SIG-M5 treated with dmso at 0.1 percent for 504 hours (cell line): Measurements from ENCODE around the gene OR2H1.

Experiments used
- DNase-seq: peaks from one replicate; lab custom pipeline; 2025; ENCODE audit not compliant: unreplicated experiment; lab: John Stamatoyannopoulos, UW

OR2H1 gene

GRCh38 chr6:29483186-29483585, 26.2 kb downstream of the OR2H1 start:
- no peak for DNase-seq

GRCh38 chr6:29483735-29484134, 26.8 kb downstream of the OR2H1 start:
- no peak for DNase-seq

- DNase-seq = no peak
These were observed 29.6 kb downstream of the OR2H1 start for GRCh38 chr6:29486577-29486976.

GRCh38 chr6:29487131-29487530, 30.2 kb downstream of the OR2H1 start:
- DNase-seq = no peak

GRCh38 chr6:29487660-29488059, 30.7 kb downstream of the OR2H1 start, which contains the start of gene MAS1L:
Gene MAS1L, minus strand, starts transcription at chr6:29487956. Its CDS starts 54 bp downstream, at chr6:29487902.
- DNase-seq = no peak

GRCh38 chr6:29488874-29489273, 31.9 kb downstream of the OR2H1 start:
- no peak for DNase-seq

- no peak for DNase-seq
These were observed 32.3 kb downstream of the OR2H1 start for GRCh38 chr6:29489286-29489685.

- no peak for DNase-seq
These were observed 33.1 kb downstream of the OR2H1 start for GRCh38 chr6:29490055-29490454.

- peak; percentile 37 for DNase-seq
These were observed 33.6 kb downstream of the OR2H1 start for GRCh38 chr6:29490552-29490951.

GRCh38 chr6:29491574-29491973, 34.6 kb downstream of the OR2H1 start:
- no peak for DNase-seq

GRCh38 chr6:29493261-29493660, 36.3 kb downstream of the OR2H1 start:
- no peak for DNase-seq

- no peak for DNase-seq
These were observed 37.2 kb downstream of the OR2H1 start for GRCh38 chr6:29494131-29494530.

- no peak for DNase-seq
These were observed 38.6 kb downstream of the OR2H1 start for GRCh38 chr6:29495571-29495970.

- no peak for DNase-seq
These were observed 40.0 kb downstream of the OR2H1 start for GRCh38 chr6:29496961-29497360.

GRCh38 chr6:29499704-29500103, 42.7 kb downstream of the OR2H1 start:
- DNase-seq = no peak

GRCh38 chr6:29500594-29500993, 43.6 kb downstream of the OR2H1 start:
- no peak for DNase-seq

- no peak for DNase-seq
These were observed 44.2 kb downstream of the OR2H1 start for GRCh38 chr6:29501106-29501505.

GRCh38 chr6:29502181-29502580, 45.2 kb downstream of the OR2H1 start:
- DNase-seq = no peak

GRCh38 chr6:29502597-29502996, 45.6 kb downstream of the OR2H1 start:
- DNase-seq = no peak

- DNase-seq = no peak
These were observed 48.0 kb downstream of the OR2H1 start for GRCh38 chr6:29504961-29505360.

GRCh38 chr6:29505808-29506207, 48.9 kb downstream of the OR2H1 start:
- DNase-seq = no peak

GRCh38 chr6:29506446-29507067, 49.6 kb downstream of the OR2H1 start:
- no peak for DNase-seq

- no peak for DNase-seq
These were observed 50.4 kb downstream of the OR2H1 start for GRCh38 chr6:29507319-29507718.
